Keratinocyte (primary cell): ENCODE results near the gene PCBP1. TPM values are rescaled to one million over a fixed set of nuclear protein-coding genes. Genes with fewer than 3 reads are reported as not detected.

Experiments used
- DNase-seq: peaks from one replicate; pipeline ENCODE4 v3.0.0-alpha.2; 2011; ENCODE audit warnings: low read depth, missing footprints, low spot score
- FAIRE-seq: peaks from 2 replicates; lab custom pipeline; 2011; peaks lifted over from hg19 to GRCh38; lab: Jason Lieb, UNC
- H2AFZ ChIP-seq: 2 replicates; pipeline ENCODE4 v1.6.0; 2012; ENCODE audit warnings: low read length, control low read depth, inconsistent platforms; ENCODE audit not compliant: control insufficient read depth
- H3K27ac ChIP-seq: 2 replicates; pipeline ENCODE4 v1.5.1; 2011; ENCODE audit warnings: low read length; ENCODE audit not compliant: control insufficient read depth, insufficient read depth
- H3K27me3 ChIP-seq: 3 replicates; pipeline ENCODE4 v1.6.0; 2011; ENCODE audit warnings: low read length; ENCODE audit not compliant: control insufficient read depth, insufficient read depth; ENCODE audit errors: extremely low read depth
- H3K36me3 ChIP-seq, 2 experiments: 2 replicates in 1 of 2; 3 replicates in 1 of 2; pipeline ENCODE4 v1.5.1; 2011; ENCODE audit warnings: low read length in 2 of 2, mild to moderate bottlenecking in 1 of 2; ENCODE audit not compliant: control insufficient read depth in 2 of 2, insufficient read depth in 2 of 2; ENCODE audit errors: extremely low read depth in 1 of 2
- H3K4me1 ChIP-seq: 3 replicates; pipeline ENCODE4 v1.5.1; 2011; ENCODE audit warnings: low read length; ENCODE audit not compliant: control insufficient read depth, insufficient read depth; ENCODE audit errors: extremely low read depth
- H3K4me2 ChIP-seq: 3 replicates; pipeline ENCODE4 v1.6.0; 2011; ENCODE audit warnings: low read depth, low read length; ENCODE audit not compliant: control insufficient read depth, insufficient read depth; ENCODE audit errors: extremely low read depth
- H3K4me3 ChIP-seq, 3 experiments: fragments of 200-600 bp in 1 of 3; sonication (generic) in 1 of 3; 2 replicates in 2 of 3; 3 replicates in 1 of 3; pipeline ENCODE4 v1.5.1; 2011 to 2016; ENCODE audit warnings: low read length in 3 of 3, mild to moderate bottlenecking in 3 of 3, control low read depth in 2 of 3, inconsistent platforms in 1 of 3, low read depth in 1 of 3, mixed read lengths in 1 of 3, mixed run types in 1 of 3, moderate library complexity in 1 of 3; ENCODE audit not compliant: control insufficient read depth in 2 of 3, insufficient read depth in 2 of 3; ENCODE audit errors: extremely low read depth in 1 of 3
- H3K79me2 ChIP-seq: 2 replicates; pipeline ENCODE4 v1.6.0; 2012; ENCODE audit warnings: low read length; ENCODE audit not compliant: control insufficient read depth, insufficient read depth
- H3K9ac ChIP-seq: 3 replicates; pipeline ENCODE4 v1.6.0; 2011; ENCODE audit warnings: low read length; ENCODE audit not compliant: control insufficient read depth, insufficient read depth; ENCODE audit errors: extremely low read depth
- H3K9me1 ChIP-seq: 3 replicates; pipeline ENCODE4 v1.6.0; 2011; ENCODE audit warnings: low read length; ENCODE audit not compliant: control insufficient read depth, insufficient read depth; ENCODE audit errors: extremely low read depth
- H3K9me3 ChIP-seq: 2 replicates; pipeline ENCODE4 v1.5.1; 2012; ENCODE audit warnings: low read depth, low read length; ENCODE audit not compliant: control insufficient read depth
- H4K20me1 ChIP-seq: 3 replicates; pipeline ENCODE4 v1.6.0; 2011; ENCODE audit warnings: low read length; ENCODE audit not compliant: control insufficient read depth, insufficient read depth; ENCODE audit errors: extremely low read depth
- CTCF ChIP-seq, 3 experiments: IDR thresholded peaks in 1 of 3; conservative IDR thresholded peaks in 1 of 3; optimal IDR thresholded peaks in 1 of 3; 2 replicates in 2 of 3; 3 replicates in 1 of 3; pipeline versions ENCODE3 to v1.5.1; 2011; ENCODE audit warnings: low read length in 3 of 3, mild to moderate bottlenecking in 3 of 3, moderate library complexity in 2 of 3, control low read depth in 1 of 3, inconsistent platforms in 1 of 3; ENCODE audit not compliant: insufficient read depth in 2 of 3; ENCODE audit errors: extremely low read depth in 1 of 3
- EZH2 ChIP-seq: IDR thresholded peaks from one replicate; pipeline ENCODE4 v1.6.1; 2012; ENCODE audit warnings: inconsistent platforms, mild to moderate bottlenecking, low read length, moderate library complexity
- dilution Hi-C: fragments of 300-500 bp; cut with MboI; formaldehyde crosslinking; loops from one replicate; pipeline ENCODE4 v1.7.0; 2020; ENCODE audit warnings: low sequenced_read_pairs; ENCODE audit not compliant: extremely low pct_ligation_motif_present
- polyA plus RNA-seq, 5 experiments: library from polyadenylated mRNA; depleted of rRNA in 3 of 5; stranded (reverse) in 3 of 5; stranded (forward) in 1 of 5; unstranded in 1 of 5; fragments of >200 nt; gene quantifications; 1 replicate in 1 of 5; 2 replicates in 3 of 5; 3 replicates in 1 of 5; pipeline versions ENCODE4 v1.2.1 to v1.2.3, GENCODE V29; 2011 to 2012; ENCODE audit warnings: missing spikeins in 2 of 5, low read depth in 1 of 5, low replicate concordance in 1 of 5

PCBP1 gene
- polyA plus RNA-seq, 1 donor (not counting 4 experiments of a cell fraction or from before 2014, with no cell fraction given) = 86.8 TPM

- FAIRE-seq (no peak), DNase-seq (no peak)
- Histone ChIP-seq H3K4me2 (no peak overlapping the region), H4K20me1 (no peaks in the 10 kb centered on the region), H3K27me3 (no peaks in the 10 kb centered on the region), H3K9me1 (no peaks in the 10 kb centered on the region), H3K9me3 (no peaks in the 10 kb centered on the region), H3K9ac (no peak overlapping the region), H3K79me2 (no peaks in the 10 kb centered on the region), H3K27ac (no peak overlapping the region), H3K4me1 (peaks cover 8% of the 10 kb centered on the region), H3K4me3 (no peak overlapping the region), H2AFZ (no peak overlapping the region), H3K36me3 (no peaks in the 10 kb centered on the region)
- TF ChIP-seq CTCF (optimal IDR thresholded peaks at IDR 0.05 in 1 of 3, IDR thresholded peaks at IDR 0.05 in 1 of 3, conservative IDR thresholded peaks at IDR 0.05 in 1 of 3; ENCODE audit: extremely low read depth in 1 of 3, insufficient read depth in 2 of 3, low read length in 3 of 3) = no peak
- no peak for TF ChIP-seq EZH2
- dilution Hi-C loops = loop anchor here (10.0 kb wide), 1 partner anchor 133 kb away; no protein-coding TSS in a partner anchor
Measured at GRCh38 chr2:70068119-70068518, 19.2 kb upstream of the PCBP1 start.

- dilution Hi-C loops = loop anchor here (10.0 kb wide), 1 partner anchor 134 kb away; no protein-coding TSS in a partner anchor
- no peak overlapping the region for H3K4me2 ChIP-seq
- H3K9ac ChIP-seq = no peak overlapping the region
- H3K9me1 ChIP-seq = no peaks in the 10 kb centered on the region
- no peak for DNase-seq
- H3K4me1 ChIP-seq = peaks cover 8% of the 10 kb centered on the region
- H4K20me1 ChIP-seq = no peaks in the 10 kb centered on the region
- H3K27me3 ChIP-seq = no peaks in the 10 kb centered on the region
- TF ChIP-seq CTCF (optimal IDR thresholded peaks at IDR 0.05 in 1 of 3, IDR thresholded peaks at IDR 0.05 in 1 of 3, conservative IDR thresholded peaks at IDR 0.05 in 1 of 3; ENCODE audit: extremely low read depth in 1 of 3, insufficient read depth in 2 of 3, low read length in 3 of 3) (no peak), EZH2 (no peak)
- H3K79me2 ChIP-seq = no peaks in the 10 kb centered on the region
- H3K9me3 ChIP-seq = no peaks in the 10 kb centered on the region
- peak overlapping the region; percentile 42 for H3K27ac ChIP-seq
- FAIRE-seq = no peak
- H3K36me3 ChIP-seq = no peaks in the 10 kb centered on the region
- no peak overlapping the region for H3K4me3 ChIP-seq
- H2AFZ ChIP-seq = no peak overlapping the region
Measured at GRCh38 chr2:70069049-70069448, 18.2 kb upstream of the PCBP1 start.
